PFSK-1 (cell line): ENCODE data around the gene ZNF302.

Experiments
- POLR2AphosphoS5 ChIP-seq: IDR thresholded peaks from 2 replicates; pipeline ENCODE4 v1.6.1; 2012; ENCODE audit warnings: low read depth, mild to moderate bottlenecking, control low read depth, low read length, moderate library complexity
- TF ChIP-seq, protein P1 (sequence below), 2 experiments: IDR thresholded peaks; 2 replicates each; pipeline versions ENCODE4 v1.6.1 to v1.8.0; 2011 to 2012; ENCODE audit warnings: low read depth in 2 of 2, low read length in 2 of 2, control low read depth in 1 of 2, inconsistent platforms in 1 of 2, mild to moderate bottlenecking in 1 of 2, moderate library complexity in 1 of 2; ENCODE audit not compliant: insufficient read depth in 1 of 2

- TF ChIP-seq, protein P1, sequence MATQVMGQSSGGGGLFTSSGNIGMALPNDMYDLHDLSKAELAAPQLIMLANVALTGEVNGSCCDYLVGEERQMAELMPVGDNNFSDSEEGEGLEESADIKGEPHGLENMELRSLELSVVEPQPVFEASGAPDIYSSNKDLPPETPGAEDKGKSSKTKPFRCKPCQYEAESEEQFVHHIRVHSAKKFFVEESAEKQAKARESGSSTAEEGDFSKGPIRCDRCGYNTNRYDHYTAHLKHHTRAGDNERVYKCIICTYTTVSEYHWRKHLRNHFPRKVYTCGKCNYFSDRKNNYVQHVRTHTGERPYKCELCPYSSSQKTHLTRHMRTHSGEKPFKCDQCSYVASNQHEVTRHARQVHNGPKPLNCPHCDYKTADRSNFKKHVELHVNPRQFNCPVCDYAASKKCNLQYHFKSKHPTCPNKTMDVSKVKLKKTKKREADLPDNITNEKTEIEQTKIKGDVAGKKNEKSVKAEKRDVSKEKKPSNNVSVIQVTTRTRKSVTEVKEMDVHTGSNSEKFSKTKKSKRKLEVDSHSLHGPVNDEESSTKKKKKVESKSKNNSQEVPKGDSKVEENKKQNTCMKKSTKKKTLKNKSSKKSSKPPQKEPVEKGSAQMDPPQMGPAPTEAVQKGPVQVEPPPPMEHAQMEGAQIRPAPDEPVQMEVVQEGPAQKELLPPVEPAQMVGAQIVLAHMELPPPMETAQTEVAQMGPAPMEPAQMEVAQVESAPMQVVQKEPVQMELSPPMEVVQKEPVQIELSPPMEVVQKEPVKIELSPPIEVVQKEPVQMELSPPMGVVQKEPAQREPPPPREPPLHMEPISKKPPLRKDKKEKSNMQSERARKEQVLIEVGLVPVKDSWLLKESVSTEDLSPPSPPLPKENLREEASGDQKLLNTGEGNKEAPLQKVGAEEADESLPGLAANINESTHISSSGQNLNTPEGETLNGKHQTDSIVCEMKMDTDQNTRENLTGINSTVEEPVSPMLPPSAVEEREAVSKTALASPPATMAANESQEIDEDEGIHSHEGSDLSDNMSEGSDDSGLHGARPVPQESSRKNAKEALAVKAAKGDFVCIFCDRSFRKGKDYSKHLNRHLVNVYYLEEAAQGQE (IDR thresholded peaks at IDR 0.05; ENCODE audit: insufficient read depth in 1 of 2, low read depth in 2 of 2, low read length in 2 of 2), result no peak
- no peak for TF ChIP-seq POLR2AphosphoS5
These were observed 13.3 kb upstream of the ZNF302 start for GRCh38 chr19:34664168-34664567.
